AG09309 (cell line): Measurements from ENCODE around the gene HSD17B1.
A peak's percentile ranks its signal among the peaks of the same experiment; 100 is the strongest.

Source experiments
- DNase-seq: peaks from one replicate; pipeline ENCODE4 v3.0.0-alpha.2; 2010; ENCODE audit warnings: low read depth
- H3K4me3 ChIP-seq: 2 replicates; pipeline ENCODE4 v1.5.1; 2011; ENCODE audit warnings: mild to moderate bottlenecking, low read depth, low read length, moderate library complexity; ENCODE audit not compliant: control insufficient read depth
- TF ChIP-seq, protein P1 (sequence below): IDR thresholded peaks from 2 replicates; pipeline ENCODE4 v1.5.1; 2011; ENCODE audit warnings: mild to moderate bottlenecking, low read depth, low read length, inconsistent platforms; ENCODE audit not compliant: insufficient read depth, control insufficient read depth; ENCODE audit errors: missing control alignments

The HSD17B1 gene

DNA sequence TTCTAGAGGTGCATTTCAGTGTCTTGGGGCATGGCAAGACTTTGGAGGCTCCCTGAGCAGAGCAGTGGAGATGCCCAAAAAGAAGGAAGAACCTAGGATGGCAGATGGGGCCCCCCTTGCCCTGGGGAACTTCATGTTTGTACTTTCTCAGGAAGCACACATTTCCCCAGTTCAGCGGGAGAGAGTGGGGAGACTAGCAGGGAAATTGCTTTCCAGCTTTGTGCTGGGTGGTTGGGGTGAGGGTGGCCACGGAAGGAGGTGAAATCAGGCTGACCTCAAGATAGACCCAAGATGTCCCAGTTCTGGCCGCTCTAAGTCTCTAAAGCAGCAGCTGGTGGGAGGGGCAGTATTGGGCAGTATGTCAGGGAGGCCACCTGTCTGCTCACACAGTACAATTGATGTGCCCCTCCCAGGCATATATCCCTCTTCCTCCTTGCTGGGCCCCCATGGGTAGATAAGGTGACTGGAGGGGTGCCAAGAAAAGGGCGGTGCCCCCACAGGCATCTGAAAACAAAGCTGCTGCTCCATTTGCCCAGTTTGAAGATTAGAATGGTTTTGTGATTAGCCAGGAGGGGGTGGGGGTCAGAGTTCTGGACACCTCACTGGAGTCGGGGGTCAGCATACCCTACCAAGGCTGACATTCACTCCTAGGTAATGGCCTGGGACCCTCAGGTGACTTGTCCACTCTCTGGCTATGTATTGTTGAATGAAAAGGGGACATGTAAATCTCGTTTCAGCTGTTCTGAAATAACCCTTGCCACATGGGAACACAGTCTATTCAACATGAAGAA is 33.8 kb upstream of the HSD17B1 start:
- H3K4me3 ChIP-seq: no peak overlapping the region
- TF ChIP-seq, protein P1, sequence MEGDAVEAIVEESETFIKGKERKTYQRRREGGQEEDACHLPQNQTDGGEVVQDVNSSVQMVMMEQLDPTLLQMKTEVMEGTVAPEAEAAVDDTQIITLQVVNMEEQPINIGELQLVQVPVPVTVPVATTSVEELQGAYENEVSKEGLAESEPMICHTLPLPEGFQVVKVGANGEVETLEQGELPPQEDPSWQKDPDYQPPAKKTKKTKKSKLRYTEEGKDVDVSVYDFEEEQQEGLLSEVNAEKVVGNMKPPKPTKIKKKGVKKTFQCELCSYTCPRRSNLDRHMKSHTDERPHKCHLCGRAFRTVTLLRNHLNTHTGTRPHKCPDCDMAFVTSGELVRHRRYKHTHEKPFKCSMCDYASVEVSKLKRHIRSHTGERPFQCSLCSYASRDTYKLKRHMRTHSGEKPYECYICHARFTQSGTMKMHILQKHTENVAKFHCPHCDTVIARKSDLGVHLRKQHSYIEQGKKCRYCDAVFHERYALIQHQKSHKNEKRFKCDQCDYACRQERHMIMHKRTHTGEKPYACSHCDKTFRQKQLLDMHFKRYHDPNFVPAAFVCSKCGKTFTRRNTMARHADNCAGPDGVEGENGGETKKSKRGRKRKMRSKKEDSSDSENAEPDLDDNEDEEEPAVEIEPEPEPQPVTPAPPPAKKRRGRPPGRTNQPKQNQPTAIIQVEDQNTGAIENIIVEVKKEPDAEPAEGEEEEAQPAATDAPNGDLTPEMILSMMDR: no peak
- DNase-seq: no peak

DNA sequence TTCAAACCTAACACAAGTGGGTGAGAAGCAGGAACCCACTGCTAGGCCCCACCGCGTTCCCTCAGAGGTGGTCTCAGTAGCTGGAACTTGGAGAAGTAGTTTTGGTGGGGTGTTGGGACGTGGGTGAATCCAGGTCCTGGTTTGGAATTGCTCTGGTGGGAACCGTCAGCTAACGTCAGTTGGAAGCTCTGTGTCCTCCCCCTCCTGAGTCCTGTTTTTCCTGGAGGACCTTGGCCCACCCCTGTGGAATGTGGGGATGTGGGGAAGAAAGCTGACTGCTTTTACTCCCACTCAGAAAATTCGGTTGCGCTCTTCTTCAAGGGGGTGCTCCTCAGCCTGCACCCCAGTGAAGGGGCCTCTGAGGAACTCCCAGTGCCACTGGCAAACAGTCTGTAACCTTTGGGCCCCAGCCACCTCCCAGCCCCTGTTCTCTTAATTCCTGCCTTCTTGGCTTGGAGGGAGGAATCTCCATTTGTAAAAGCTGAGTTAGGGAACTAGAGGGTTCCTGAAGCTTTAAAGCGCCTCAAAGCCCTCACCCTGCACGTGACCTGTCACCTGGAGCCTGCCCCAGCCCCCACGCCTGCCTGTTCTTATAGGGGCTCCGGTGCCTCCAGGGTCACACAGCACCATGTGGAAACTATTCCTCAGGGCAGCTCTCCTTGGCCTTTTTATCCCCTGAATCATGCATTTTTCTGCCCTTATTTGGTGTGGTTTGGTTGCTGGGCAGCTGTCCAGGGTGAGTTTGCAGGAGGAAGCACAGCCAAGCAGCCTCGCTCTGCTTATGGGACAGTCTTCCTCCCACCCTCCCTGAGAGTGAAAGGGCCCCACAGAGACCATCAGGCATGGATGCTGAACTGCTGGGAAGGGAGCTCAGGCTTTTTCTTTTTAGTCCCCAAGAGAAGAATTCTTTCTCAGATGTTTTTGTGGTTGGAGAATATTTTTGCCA is 32.9 kb upstream of the HSD17B1 start:
- H3K4me3 ChIP-seq: no peak overlapping the region
- TF ChIP-seq, protein P1: peak; percentile 14
- DNase-seq: peak; percentile 96

DNA sequence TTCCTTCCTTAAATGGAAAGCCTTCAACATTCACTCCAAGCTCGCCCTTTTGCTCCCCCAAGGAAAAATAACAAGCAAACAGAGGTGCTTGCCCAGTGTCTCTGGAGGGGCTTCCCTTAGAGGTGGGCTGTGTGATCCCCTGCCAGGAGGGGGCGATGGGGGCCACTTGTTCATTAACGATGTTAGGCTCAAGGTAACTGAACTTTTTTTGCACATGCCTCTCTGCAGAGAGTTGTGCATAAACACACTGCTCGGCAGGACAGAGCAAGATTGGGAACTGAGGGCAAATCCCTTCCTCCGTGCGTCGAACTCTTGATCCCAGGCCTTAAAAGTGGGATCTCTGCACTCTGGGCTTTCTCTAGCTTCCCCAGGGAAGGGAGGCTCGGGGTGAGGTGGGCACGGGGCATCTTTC is 32.2 kb upstream of the HSD17B1 start:
- no peak overlapping the region for H3K4me3 ChIP-seq
- TF ChIP-seq, protein P1: peak; percentile 7
- no peak for DNase-seq

DNA sequence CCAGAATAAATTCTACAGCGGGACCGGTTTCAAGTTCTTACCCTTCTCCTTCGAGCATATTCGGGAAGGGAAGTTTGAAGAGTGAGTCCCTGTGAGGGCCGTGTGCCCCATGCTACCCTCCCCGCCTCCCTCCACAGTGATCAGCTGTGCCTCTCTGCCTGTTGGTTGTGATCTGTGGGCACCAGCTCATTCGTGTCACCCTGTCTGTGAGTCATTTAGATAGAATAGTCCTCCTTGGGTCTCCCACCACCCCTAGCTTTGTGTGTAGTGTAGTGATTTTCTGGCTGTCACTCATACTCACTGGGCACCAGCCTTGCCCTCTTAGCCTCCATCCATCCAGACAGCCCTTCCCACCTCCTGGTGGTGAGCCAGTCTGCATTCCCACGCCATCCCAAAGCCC is 31.7 kb upstream of the HSD17B1 start:
- H3K4me3 ChIP-seq: no peak overlapping the region
- TF ChIP-seq, protein P1: no peak
- no peak for DNase-seq

DNA sequence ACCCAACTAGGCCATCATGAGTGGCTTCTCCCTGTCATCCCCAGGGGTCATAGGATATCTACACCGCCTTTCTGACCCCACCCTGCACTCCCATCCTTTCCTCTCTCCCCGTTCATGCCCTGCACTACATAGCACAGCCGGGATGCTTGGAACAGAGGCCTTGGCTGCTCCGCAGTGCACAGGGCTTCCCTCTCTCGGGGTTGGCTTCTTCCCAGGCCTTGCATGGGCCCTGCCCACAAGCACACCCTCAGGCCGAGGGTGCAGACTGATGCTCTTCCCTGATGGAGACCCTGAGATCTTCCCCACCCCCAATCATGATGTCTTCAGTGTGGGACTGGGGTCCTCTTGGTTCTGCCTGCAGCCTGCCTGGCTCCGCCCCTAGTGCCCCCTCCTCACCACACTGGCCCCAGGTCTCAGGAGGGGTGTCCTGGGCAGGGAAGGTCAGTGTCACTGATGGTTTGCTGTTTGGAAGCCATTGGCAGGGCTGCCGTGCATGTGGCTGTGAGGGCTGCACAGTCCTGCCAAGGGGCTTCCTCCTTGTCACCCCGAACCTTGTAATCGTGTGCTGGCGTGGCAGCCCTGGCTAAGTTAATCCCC is 31.0 kb upstream of the HSD17B1 start:
- H3K4me3 ChIP-seq: no peak overlapping the region
- no peak for DNase-seq
- TF ChIP-seq, protein P1: no peak

DNA sequence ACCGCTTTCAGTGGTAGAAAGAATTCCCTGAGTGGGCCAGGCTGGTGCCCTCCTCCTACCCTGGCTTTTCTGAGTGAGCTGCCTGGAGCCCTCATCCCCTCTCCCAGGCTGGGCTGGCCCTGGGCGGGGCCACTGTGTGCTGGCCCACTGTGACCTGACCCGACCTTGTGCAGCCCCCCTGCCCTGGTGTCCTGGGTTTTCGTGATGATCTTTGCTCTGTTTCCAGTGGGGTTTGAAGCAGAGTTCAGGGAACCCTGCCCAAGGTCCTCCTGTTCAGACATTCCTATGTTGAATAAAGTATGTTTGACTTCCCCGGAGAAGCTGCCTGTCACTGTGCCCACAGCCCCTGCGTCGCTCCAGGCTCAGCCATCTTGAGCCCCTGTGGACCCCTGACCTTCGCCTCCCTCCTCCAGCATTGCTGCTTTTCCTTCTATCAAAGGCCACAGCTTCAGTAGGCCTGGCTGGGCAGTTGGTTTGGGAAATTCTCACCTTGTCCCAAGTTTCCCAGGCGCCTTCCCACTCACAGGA is 30.4 kb upstream of the HSD17B1 start:
- TF ChIP-seq, protein P1: no peak
- DNase-seq: no peak
- no peak overlapping the region for H3K4me3 ChIP-seq
